Right kidney (tissue), 1 donor: ENCODE results near the gene MYO1G.
A peak's percentile ranks its signal among the peaks of the same experiment; 100 is the strongest.

Source experiments
- DNase-seq: peaks from one replicate; pipeline ENCODE4 v3.0.0-alpha.2; 2016

The MYO1G gene

DNA sequence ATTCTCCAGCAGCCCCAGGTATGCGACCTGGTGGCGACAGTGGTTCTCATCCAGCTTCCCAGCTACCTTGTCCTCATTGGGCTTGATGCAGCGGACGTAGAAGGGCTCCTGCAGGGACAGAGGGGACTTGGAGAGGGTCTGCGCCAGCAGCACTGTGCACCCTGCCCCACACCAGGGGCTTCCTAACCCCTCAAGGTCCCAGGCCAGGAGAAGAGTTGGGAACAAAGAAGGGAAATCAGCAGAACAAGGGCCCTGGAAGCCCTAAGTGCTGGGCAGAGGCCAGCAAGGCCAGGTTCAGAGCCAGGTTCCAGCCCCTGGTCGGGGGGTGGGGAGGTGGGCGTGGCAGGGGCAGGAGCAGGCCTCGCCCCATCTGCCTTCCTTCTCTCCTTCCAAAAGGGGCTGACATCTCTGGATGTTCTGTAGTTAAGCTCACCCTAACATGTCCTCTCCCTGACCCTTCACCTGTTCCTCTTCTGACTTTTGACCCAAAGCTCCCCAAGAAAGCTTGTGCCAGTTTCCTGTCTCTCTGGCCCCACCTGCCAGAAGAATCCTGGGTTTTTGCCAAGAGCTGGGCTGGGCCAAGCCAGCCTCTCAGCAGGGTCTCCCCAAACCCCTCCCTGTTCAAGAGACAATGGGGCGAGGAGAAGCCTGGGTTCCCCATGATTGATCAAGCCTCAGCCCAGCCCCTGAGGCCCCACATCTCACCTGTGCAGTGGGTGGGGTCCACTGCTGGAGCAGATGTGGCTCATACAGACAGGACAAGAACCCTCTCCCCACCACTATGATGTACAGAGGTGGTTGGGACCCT lies 11.9 kb downstream of the MYO1G start:
- DNase-seq = no peak

DNA sequence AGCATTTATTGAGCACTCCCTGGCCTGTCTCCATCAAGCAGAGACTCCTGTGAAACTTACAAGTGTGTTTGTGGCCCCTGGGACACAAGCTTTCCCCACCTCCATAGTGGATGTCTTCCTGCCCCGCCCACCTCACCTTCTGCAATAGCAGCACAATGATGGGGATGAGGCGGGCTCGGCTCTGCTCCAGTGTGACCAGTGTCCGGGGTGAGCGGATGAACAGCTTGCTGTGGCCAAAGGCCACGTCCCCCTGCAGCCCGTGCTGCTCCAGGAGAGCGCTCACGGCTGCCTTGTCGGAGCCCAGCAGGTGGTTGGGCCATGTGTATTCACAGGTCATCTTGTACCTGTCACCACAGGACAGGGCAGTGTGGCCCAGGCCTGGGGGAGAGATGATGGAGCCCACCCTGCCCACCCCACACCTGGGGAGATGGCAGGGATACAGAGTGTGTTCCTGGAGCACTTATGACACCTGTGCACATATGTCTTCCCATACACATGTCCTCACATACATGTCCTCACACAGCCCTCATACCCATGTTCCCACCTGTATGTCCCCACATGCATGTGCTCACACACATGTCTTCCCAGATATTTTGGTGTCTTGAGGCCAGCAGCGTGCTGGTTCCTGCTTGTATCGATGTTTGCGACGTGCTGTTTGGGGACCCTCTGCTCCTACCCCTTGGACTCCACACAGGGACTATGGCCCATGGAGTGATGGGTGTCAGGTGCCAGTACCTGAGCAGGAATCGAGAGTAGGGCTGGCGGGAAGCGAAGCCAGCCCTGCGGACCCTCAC lies 12.7 kb downstream of the MYO1G start:
- DNase-seq = no peak

DNA sequence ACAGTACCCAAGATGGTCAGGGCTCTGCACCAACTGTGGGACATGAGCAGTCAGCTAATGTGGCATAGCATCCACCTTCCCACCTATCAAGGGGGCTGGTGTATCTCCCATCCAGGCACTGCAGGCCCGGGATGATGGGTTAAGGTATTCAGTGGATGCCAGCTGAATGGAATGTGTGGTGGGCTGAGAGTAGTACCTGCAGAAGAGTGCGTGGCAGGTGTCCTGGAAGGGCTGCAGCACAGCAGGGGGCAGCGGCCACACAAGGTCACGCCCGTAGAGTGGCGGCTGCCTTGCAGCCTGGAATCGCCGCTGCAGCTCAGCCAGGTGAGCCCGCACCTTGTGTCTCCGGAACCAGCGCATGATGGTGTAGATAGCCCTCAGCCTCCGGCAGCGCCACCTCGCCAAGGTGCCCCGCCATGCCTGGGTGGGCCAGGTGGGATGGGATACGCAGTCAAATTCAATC lies 13.3 kb downstream of the MYO1G start:
- DNase-seq = no peak

- no peak for DNase-seq
Measured at GRCh38 chr7:44964831-44965440, 13.9 kb downstream of the MYO1G start.

- no peak for DNase-seq
Measured at GRCh38 chr7:44964384-44964830, 14.4 kb downstream of the MYO1G start.

DNA sequence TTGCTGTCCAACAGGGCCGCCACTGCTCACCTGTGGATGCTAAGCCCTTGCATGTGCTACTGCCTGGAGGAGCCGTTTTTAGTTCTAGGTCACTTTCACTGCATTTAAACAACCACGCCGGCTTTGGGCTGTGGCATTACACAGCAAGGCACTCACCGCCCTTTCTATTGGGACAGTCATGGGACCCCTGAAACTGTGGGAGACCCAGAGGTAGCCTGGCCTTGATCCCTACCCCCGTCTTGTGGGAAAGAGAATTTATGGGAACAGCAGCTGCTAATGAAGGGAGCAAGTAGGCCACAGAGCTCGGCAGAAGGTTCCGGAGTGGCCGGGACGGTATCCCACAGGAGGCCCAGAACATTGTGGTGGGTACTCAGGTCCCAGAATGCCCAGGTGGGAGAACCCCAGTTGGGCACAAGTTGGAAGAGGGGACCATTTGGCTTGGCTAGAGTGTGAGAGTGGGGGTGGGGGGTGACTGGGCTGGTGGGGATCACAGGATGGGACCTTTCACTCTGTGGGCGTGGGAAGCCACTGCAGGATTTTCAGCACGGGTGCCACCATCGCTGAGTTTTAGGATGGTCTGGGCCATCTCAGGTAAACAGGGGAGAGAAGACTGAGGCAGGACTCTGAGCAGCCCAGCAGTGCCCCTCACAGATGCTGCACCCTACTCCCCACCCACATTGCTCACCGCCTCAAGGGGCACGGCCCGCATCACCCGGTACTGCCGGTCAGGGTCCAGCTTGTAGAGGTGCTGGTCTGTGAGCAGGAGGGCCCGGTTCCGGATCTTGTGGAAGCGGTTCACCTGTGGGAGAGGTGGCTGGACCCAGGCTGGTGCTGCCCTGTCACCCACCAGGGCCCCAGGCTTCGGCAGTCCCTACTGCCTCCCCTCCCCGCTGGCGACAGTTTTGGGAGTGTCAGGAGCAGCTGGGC lies 15.2 kb downstream of the MYO1G start:
- no peak for DNase-seq

DNA sequence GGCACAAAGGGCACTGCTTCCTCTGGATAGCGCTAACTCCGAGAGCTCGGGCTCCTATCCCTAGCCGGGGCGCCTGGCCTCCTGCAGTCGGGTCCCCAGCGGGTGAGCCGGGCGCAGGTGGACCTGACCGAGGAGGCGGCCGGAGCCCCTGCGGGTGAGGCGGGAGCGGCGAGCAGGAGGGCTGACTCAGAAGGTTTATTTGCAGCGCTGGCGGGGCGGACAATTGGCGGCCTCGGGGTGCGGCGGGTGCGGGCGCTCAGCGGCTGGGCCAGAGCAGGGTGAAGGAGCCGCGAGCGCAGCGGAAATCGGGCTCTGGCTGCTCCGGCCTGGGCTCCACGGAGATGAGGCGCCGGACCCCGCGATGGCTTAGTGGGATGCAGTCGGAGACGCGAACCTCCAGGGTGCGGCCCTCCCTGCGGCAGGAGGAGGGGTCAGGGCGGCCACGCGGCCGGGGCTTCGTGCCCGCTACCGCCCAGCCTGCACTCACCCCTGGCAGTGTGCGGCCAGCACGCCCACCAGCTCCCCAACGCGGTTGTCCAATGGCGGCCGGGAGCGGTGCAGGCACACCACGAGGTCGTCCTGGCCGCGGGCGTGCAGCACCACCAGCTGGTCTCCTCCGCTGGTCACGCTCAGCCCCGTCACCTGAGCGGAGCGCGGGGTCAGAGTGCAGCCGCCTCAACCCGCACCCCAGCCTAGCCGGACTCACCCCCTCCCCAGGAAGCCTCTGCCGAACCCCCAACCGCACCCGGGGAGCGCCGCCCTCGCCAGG lies 16.1 kb downstream of the MYO1G start:
- DNase-seq = peak; percentile 75

GRCh38 chr7:44961844-44962482 lies 16.9 kb downstream of the MYO1G start:
- DNase-seq = no peak

DNA sequence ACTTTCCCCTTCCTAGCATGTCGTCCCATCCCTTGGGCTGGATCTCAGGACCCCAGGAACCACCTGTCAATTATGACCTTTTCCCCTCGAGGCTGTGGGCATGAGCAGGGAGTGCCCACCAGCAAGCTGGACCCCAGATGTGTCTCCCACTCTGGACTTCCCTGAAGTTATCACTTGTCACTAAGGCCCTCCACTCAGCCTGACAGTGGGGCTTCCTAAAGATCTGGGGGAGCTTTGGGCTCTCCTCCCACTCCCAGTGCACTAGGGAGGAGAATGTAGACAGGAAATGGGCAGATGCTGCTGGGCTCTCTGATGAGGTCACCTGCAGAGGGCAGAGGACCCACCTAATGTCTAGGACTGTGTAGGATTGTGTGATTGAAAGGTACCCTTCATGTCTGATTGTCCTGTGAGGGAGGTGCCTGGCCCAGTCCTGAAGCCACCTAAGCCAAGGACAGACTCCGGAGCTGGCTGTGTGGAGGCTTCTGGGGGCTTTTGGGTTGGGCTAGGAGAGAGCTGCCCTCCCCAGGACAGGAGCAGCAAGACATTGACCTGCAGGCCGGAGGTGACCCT lies 18.7 kb downstream of the MYO1G start:
- DNase-seq = no peak

DNA sequence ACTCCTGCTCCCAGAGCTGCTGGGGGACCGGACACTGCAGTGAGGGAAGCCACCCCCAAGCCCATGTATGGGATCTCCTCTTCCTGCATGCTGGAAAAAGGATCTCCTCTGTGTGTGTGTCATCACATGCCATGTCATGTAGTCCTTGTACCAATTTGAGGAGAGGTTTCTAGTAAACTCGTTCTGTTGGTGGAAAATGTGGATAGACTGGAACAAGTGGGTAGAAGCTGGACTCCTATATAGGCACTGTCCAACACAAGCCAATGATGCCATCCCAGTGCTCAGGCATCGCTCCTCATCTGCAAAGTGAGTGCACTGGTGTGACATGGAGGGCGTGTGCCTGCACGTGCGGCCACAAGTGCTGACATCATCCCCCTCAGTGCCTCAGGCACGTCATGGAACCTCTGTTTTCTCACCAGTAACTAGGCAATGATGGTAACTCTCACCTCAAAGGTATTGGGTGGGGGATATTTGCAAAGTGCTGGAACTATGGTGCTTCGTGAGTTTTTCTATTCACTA lies 19.3 kb downstream of the MYO1G start:
- no peak for DNase-seq

DNA sequence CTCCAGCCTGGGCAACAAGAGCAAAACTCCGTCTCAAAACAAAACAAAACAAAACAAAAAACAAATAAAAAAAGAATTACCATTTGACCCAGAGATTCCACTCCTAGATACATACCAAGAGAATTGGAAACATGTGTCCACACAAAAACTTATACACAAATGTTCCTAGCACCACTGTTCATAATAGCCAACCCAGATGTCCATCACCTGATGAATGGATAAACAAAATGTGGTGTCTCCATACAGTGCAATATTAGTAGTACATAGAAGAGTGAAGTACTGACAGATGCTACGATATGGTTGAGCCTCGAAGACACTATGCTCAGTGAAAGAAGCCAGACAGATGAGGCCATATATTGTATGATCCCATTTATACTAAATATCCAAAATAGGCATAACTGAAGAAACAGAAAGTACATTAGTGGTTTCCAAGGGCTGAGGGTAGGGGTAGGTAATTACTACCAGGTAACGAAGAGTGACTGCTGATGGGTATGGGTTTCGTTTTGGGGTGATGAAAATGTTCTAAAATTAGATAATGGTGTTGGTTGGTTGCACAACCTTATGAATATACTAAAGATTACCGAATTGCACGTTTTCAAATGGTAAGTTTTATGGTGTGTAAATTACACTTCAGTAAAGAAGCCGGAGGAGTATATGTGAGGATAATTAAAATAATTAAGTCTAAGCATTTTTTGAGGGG lies 20.0 kb downstream of the MYO1G start:
- no peak for DNase-seq

DNA sequence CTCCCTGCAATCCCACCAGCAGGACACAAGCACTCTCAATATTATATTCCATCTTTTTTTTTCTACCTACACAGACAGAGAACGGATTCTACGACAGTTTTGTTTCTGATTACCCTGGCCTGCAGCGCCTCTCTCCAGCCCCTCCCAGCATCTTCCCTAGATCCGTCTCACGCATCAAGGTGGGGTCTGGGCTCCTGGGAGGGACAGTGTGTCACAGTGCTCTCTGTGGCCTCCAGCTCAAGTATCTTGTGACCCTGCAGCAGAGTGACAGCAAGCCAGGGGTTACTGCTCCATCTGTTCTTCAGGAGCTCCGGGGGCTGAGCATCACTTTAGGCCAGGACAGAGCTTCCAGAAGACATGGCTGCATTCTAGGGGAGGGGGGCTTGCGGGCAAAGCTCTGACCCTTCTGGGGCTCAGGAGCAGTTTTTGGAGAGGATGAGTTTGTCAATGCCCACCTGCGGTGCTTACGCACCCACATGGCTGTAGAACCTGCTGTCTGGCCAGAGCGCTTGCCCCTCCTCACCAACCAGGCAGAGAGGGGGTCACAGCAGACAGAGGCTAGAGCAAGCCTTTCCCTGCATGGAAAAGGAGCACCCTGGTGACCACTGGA lies 22.6 kb downstream of the MYO1G start:
- no peak for DNase-seq

GRCh38 chr7:44955733-44956132 lies 23.1 kb downstream of the MYO1G start:
- no peak for DNase-seq

GRCh38 chr7:44953156-44953555 lies 25.7 kb downstream of the MYO1G start:
- no peak for DNase-seq

- DNase-seq = no peak
Measured at GRCh38 chr7:44949303-44949702, 29.5 kb downstream of the MYO1G start.

- no peak for DNase-seq
Measured at GRCh38 chr7:44945479-44945878, 33.3 kb downstream of the MYO1G start.

DNA sequence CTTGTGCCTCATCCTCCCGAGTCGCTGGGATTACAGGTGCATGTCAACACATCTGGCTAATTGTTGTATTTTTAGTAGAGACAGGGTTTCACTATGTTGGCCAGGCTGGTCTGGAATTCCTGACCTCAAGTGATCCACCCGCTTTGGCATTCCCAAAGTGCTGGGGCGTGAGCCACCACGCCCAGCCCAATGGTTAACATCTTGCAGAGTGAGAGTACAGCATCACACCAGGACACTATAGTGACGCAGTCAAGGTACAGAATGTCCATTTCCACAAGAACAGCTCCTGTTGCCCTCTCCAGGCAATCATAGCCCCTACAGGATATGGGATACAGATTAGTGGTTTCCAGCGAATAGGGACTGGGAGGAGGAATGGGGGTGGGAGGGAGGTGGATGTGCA lies 34.0 kb downstream of the MYO1G start:
- DNase-seq = no peak

DNA sequence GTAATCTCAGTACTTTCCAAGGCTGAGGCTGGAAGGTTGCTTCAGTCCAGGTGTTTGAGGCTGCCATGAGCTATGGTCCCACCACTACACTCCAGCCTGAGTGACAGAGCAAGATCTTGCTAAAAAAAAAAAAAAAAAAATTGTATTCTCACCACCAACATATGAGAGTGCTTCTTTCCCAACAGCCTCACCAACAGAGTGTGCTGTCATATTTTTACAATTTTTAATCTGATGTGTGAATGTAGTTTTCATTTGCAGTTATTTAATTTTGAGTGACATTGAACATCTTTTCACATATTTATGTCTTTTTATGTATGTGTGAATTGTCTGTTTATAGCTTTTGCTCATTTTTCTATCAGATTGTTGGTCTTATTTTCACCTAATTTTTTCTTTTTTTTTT lies 35.2 kb downstream of the MYO1G start:
- no peak for DNase-seq

DNA sequence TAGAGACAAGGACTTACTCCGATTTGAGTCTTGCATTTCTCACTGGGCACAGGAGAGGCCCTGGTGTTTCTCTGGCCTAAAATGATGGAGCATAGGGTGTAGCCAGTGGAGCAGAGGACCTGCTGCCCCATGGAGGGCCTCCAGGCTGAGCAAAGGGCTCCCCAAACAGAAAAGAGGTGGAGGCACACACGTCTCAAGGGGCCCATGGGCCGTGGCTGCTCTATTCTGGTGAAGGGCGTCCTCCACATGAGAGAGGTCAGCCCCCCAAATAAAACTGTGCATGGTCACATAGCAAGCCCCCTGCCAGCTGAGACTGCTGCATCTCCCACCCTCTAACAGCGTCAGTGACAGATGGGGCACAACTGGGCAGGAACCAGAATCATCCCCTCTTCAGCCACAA lies 41.4 kb downstream of the MYO1G start:
- DNase-seq = no peak
